ENCODE measurements around the gene TWNK.

Gene TWNK

DNA sequence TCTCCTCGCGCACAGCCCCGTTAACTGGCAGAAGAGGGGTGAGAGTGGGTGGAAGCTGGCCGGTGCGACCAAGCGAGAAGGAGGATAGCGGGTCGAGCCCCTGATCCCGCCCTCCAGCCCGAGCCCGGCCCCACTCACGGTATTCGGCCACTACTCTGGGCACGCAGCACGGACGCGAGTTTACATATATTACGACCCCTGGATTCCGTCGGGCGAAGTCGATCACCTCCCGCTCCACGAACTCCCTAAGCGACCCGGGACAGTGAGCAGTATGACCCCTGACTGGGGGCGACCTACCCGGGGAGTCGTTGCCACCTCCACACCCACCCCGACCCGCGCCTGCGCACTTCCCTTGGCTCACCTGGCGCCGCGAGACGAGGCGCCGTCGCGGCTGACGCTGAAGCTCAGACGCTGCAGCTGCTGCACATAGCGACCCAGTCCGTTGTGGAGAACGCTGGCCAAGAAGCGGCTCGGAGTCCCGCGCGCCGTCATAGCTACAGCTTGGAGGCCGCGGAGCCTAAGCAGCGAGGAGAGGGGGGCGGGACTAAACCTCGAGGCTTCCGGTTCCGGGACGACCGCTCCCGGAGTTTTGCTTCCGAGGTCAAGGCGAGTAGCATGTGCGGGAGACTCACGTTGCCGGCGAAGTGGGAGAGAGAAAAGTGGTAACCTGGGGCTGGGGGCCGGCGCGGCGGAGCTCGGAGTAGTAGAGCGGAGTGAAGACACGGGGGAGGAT lies at the start of gene TWNK, which contains the start of gene MRPL43:
TSS of gene TWNK (plus strand) at position 592 of the 733 bp plus-strand sequence. CDS start 668 bp downstream, outside the sequence.
TSS of gene MRPL43 (minus strand) at position 546 of the 733 bp plus-strand sequence. CDS start at position 492, 54 bp downstream.
- DNase-seq: peak; percentile 62

DNA sequence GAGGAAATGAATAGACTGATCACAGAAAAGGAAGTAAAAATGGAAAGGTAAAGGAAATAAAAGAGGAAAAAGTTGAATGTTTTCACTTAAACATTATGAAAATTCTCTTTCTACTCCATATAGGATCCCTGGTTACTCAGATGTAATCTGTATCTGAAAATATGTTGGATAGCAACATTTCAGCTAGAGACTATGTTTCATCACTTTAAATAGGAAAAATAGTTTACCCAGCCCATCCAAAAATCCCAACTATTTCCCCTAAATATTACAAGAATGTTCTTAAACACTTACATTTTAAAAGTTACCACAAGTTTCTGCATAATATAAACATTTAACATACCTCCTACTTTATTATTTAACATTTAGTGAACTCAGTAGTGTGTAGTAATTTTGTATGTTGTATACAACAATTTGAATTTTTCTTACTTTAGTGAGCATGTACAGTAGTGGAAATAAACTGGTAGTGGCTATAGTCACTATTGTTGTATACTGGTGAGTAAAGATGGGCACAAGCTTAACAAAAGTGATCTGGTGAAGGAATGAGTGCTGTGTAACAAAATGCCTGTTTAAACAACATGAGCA lies 47.5 kb upstream of the TWNK start:
- no peak for DNase-seq

DNA sequence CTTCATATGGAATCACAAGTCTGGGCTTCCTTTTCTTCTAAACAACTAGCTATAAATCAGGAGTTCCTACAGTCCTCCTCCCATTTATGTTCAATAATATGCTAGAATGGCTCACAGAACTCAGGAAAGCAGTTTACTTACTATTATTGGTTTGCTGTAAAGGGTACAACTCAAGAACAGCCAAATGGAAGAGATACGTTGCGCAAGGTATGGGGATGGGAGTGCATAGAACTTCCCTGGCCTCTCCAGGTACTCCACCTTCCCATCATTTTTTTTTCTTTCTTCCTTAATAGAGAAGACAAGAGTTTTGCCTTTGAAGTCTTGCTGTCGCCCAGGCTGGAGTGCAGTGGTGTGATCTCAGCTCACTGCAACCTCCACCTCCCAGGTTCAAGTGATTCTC lies 45.1 kb upstream of the TWNK start:
- no peak for DNase-seq

DNA sequence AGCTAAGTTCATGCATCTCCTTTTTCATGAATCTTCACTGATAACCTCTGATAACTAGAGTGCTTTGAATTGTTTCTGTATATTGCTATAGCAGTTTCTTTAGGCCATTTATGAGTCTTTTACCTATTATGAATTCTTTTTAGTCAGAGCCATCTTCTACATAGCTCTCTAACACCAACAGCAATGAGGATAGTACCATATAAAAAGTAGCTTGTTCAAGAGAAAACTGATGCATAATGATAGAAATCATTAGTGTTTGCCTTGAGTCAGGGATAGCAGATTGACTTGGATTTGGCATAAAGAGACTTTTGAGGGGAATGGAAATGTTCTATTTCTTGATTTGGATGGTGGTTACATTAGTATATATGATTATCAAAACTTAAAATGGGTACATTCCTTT lies 43.8 kb upstream of the TWNK start:
- DNase-seq: no peak

DNA sequence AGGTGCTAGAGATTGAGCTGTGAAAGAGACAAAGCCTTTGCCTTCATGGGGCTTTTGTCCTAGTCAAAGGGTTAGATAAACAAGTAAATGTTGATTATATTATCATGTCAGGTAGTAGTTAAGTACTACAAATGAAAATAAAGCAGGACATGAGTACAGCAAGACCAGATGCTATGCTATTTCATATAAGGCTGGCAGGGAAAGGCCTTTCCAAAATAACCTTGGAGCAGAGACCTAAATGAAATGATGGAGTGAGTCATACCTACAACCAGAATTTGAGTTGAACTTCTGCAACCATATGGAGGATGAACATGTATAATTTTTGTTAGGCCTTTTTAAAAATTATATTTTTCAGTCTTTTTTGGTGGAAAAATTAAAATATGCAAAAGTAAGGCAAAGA lies 41.6 kb upstream of the TWNK start:
- DNase-seq: no peak

DNA sequence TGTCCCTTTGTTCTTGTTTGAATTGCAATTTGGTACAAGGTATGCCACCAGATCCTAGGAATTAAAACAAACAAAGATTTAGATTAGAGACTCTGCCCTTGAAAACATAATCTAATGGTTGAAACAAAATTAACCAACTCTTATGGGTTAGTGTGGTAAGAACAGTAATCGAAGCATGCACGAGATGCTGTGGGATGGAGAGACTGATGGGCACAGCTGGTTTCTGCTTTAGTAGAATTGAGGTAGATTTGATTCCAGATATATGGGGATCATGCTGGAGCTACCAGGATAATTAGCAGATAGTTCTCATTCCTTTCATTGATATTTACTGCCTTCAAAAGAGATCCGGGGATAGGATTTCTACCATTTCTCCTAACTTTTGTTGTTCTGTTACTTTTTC lies 38.4 kb upstream of the TWNK start:
- no peak for DNase-seq

DNA sequence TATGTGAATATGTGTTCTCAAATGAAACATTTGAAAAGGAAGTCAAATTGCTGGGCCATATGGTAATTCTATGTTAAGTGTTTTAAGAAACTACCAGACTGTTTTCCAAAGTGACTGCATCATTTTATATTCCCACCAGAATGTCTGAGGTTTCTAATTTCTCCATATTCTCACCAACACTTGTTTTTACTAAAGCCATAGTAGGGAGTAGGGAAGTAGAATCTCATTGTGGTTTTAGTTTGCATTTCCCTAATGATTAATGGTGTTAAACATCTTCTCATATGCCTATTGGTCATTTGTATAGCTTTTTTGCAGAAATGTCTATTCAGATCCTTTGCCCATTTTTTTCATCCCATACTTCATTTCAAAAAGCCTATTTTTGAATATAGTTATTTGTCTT lies 27.1 kb upstream of the TWNK start:
- DNase-seq: no peak

DNA sequence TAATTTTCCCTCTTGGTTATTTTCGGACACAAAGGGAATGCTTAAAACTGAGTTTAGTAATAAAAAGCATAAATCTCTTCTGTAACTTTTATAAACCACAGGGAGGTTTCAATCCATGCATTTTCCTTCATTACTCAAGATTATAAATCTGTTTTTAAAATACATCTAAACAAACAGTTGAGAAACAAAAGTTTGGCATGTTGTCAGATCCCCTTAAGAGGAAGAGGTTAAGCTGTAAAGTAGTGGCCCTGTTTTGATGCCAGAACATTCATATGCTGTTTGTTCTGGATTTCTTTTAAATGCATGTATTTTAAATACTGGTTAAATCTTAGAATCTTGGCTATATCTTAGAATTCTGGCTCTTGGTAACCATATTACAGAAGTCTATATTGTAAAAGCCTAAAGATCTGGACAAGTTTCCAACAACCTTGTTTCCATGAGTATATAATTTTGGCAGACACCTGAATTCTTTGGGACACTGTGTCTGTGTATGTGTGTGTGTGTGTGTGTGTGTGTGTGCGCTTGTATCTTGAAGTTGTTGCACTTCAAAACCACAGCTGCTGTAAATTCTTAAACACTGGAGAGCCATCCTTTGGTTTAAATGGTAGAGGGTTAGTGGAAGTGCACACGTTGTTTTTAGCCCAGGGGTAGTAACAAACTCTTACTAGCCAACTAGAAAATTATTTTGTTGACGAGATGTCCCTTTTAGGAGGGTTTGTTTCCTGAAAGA lies 24.8 kb upstream of the TWNK start:
- no peak for DNase-seq

DNA sequence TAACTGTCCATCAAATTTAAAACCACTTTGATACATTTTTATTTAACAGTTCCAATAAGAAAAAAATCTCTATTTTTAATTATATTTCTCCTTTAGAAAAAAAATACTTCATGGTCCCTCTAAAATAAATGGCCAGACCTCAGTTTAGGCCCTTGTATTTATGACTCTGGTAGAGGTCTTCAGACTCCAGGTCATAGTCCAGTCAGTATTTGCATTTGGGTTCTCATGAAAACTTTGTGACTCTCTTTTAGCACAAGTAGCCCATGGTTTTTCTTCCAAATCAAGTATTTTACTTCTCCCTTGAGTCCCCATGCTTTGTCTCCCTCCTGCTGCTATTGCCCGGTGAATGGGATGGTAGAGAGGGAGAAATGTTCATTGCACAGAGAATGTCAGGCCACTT lies 23.5 kb upstream of the TWNK start:
- no peak for DNase-seq

DNA sequence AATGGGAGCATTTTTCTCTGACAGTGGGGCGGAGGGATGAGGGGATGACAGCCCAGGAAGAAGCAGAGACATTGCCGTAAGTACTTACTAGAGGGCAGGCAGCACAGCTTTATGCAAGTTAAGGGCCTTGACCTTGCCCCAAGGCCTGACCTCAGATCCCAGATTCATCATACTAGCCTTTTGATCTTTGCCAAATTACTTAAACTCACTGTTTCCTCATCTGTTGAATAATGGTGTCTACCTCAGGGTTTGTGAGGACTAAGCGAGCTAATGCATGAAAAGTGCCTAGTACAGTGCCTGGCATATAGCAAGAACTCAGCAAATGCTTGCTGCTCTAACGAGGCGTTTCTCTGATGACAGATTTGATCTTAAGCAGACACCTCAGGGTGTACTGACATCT lies 21.5 kb upstream of the TWNK start:
- no peak for DNase-seq

DNA sequence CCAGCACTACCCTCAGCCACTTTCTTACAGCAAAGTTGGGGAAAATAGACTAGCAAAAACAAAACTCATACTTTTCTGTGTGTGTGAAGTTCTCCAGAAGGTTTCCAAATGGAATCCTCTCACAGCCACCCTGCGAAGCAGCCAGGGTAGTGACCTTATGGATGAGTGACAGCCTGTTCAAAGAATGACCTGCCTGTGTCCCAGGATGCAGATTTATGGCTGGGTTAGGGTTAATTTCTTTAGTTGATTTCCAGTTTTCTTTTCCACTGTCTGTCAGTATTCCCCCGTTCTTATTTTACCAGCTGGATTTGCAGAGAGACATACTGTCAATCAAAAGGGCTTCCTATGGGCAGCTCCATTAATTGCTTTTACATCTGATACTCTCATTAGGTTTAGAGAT lies 20.5 kb upstream of the TWNK start:
- no peak for DNase-seq

DNA sequence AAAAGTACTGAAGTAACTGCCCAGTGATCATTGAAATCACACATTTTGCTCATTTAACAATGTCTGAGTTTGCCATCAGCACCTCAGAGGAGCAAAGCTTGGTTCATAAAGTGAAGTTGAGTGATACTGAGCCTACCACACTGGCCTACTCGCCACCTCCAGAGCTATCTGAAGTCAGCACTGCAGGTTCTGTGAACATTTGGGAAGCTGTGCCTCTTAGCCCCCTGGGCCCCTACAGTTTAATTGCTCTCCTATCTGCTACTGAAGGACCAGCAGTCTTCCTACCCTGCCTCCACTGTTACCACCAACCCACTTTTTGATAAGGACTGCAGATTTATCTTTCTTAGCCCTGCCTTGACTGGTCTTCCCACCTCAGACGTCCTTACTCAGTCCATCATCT lies 20.0 kb upstream of the TWNK start:
- no peak for DNase-seq

DNA sequence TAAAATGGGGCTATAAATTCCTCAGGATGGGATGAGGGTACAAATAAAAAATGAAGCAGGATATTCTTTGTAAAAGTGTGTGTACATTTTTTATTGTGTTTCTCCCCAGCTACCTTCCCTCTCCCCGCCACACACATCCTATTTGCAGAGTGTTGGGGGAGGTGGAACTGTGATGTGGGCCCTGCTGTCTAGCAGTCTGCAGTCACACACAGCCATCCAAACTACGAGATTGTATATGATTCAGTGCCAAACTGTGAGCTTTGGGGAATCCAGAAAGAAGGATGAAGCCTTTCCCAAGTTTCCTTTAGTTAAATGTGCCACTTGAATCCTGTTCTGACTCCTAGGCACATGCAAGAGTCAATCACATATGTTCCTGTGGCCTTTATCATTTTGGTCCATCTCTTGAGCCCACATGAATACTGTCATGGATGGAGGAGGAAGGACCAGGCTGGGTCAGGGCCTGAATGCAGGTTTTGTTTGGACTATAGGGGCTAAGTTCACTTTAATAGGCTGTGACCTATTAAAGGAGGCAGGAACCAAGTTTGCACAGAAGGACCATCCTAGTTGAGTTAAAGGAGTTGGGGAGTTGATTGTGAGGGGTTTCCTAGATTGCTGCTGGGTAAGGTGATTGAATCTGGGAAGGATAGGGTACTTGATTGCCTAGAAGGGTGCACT lies 19.1 kb upstream of the TWNK start:
- DNase-seq: no peak

DNA sequence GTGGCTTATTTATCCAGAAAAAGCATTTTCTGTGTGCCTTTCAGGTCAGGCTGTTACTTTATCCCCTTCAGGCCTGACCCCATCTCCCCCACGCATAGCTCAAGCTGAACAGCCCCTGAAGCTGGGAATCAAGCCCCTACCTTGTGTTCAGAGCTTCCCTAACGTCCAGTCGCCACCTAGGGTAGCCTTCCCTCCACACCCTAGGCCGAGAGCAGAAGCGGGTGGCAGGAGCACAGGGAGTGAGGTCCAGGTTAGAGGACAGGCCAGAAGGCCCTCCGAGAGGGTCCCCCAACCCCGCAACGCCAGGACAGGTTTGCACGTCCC lies 18.5 kb upstream of the TWNK start:
- no peak for DNase-seq

DNA sequence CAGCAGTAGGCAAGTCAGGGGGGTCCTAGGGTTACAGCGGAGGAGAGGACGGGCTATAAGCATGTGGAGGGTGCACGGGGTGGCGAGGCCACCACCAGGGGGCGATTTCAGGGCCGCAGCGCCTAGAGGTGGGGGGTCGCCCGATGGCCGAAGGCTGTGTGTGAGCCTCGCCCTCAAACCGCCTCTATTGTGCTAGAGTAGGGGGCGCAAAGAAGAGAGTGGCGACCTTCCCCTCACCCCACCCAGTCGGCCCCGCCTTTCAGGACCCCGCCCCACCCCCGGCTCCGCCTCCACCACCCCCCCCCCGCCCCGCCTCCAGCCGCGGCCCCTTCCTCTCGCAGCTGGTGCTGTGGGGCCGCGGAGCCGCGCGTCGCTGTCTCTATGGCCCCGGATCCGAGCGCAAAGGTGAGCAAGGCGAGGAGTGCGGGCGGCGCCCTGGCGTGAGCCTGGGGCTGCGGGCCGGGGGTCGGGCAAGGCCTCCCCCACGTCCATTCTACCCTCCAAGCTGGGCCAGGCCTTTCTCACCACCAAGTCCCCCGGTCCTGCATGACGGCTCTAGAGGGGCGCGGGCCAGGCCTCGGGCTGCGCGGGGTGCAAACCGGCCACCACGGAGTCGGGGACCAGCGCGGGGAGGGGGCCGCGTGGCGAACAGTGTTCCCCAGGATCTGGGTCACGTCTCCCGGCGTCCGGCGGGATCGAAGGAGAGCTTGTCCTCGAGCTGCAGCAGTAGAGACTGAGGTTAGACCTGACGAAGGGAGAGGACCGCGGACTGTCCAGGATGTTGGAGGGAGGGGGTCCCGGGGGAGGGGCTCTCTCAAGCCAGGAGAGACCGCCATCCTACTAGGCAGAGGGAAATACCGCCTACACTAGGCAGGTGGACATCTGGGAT lies 17.9 kb upstream of the TWNK start, which contains the start of gene SEMA4G:
TSS of gene SEMA4G (plus strand) at position 318 of the 889 bp plus-strand sequence. CDS start 3,409 bp downstream, outside the sequence.
- no peak for DNase-seq

DNA sequence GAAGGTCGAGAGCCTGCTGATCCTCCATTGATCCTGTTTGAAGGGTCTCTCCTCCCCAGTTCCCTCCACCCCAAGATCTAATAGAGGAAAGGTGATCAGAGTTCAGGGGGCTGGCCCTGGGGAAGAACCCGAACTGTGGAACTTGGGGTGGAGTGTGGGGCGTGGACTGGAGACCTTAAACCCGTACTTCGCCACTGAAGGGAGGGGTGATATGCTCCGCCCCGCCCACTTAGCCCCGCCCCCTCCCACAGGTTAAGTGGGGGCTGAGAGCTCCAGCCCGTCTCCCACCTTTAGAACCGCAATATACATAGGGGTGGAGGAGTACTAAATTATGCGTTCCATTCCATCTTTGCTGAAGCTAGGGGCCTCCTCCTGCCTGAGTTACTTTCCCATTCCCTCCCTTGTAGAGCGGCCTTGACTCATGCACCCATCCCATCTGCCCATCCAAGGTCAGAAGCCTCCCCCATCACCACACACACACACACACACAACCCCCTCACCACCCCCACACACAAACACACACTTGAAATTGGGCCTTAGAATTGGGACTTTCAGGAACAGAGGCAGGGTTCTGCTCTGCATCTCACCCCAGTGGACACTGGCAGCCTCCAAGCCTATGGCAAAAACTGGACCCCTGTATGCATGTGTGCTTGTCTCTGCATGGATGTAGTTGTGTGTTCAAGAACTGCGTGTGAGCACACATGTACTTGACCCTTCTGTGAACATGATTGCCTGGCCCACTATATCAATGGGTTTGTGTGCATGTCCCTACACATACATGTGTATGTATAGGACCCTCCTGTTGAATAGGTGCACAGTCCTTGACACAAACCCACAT lies 17.0 kb upstream of the TWNK start:
- no peak for DNase-seq

DNA sequence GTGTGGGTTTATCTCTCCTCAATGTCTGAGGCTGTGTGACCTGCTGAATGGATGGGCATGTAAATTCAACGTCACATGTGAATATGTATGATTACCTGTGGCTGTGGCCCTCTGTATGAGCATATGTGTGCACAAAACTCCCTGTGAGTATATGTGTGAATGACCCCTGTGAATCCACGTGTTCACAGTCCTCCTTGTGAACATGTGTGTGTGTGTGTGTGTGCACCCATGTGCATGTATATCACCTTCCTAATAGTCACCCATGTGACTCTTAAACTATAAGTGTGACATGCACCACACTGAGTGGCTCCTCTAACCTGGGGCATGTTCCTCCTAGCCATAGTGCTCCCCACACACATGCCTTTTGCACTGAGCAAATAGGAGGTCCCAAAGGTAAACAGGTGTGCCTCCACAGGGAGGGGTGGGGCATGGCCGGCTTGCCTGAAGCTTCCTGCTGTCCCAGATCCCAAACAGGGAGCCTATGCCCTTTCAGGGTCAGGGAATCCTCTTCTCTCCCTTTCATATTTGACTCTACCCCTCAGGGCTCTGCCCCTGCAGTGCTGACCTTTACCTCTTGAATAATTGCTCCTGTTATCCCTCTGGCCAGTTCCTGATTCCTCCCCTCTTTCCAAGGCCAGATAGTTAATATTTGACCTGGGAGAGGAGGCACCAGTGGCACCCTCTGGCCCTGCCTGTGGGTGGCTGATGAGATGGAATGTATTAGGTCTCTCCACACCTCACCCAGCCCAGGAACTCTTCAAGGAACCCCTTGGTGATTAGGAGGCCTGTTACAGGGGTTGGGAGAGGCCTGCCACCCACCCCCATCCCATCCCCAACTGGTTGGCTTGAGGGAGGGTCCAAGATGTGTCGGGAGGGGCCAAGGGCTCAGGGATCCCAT lies 16.2 kb upstream of the TWNK start:
- no peak for DNase-seq

DNA sequence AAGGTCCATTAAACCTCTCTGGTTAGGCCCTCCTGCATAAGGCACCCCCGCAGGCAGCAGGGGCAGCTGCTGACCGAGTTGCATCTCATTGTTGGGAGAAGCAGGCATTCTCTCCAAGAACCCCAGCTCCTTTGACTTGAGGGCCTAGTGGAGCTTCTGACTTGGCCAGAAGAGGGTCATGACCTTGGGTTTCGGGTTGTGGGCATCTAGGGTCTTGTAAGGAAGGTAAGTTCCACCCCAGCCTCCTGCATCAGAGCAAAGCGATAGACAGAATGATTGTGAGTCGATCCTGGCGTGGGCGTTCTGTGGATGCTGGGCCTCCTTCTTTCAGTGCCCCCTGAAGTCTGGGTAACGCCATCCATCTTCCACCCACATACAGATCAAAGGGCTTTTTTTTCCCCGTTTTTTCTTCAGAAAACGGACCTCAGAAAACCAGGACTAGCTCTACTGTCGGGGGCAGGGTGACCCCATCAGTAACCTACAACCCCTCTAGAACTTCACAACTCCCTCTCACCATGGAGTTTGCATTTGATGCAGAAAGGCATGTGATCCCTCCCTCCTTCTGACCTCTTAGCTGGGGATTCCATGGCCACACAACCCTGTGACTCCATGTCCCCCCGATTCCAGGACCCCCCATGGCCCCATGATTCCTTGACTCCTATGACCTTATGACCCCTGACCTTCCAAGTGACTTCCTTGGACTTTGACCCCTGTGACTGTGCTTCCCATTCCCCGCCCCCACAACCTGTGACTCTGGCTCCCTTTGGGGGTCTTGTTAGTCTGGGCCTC lies 15.0 kb upstream of the TWNK start:
- DNase-seq: no peak

DNA sequence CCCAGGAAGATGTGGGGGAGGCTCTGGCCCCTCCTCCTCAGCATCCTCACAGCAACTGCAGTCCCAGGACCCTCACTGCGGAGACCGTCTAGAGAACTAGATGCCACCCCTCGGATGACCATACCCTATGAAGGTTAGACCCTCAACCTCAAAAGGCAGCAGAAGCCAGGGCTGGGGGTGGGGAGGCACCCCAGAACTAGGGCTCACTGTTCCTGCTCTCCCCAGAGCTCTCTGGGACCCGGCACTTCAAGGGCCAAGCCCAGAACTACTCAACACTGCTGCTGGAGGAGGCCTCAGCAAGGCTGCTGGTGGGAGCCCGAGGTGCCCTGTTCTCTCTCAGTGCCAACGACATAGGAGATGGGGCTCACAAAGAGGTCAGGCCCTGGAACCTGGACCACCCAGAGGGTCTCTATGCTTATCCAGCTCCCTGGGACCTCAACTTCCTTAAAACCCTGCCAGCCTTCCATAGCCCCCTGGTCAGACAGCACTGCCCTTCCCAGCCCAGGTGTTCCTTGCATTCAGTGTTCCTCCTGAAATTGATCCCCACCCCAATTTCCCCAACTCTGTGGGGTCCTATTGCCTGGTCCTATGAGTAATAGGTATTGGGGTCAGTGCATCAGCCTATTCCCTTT lies 14.3 kb upstream of the TWNK start:
- DNase-seq: no peak

Measured in amniotic stem cell (primary cell).